Smooth muscle cell (in vitro differentiated cells): ENCODE data around the gene ARHGAP27. TPM values are rescaled to one million over a fixed set of nuclear protein-coding genes. Genes with fewer than 3 reads are reported as not detected.

Source experiments
- DNase-seq: peaks from one replicate; lab custom pipeline; 2025; ENCODE audit not compliant: unreplicated experiment; lab: John Stamatoyannopoulos, UW
- H2AFZ ChIP-seq: fragments of 200-600 bp; sonication (generic); 2 replicates; pipeline ENCODE4 v1.6.0; 2016; ENCODE audit warnings: antibody characterized with exemption, low read depth, mild to moderate bottlenecking
- H3F3A ChIP-seq: fragments of 200-600 bp; sonication (generic); 2 replicates; pipeline ENCODE4 v1.6.0; 2017; ENCODE audit warnings: antibody characterized with exemption, low read depth
- H3K27ac ChIP-seq: fragments of 200-600 bp; sonication (generic); 2 replicates; pipeline ENCODE4 v1.5.1; 2016; ENCODE audit warnings: low read depth, mild to moderate bottlenecking
- H3K27me3 ChIP-seq: fragments of 200-600 bp; sonication (generic); 2 replicates; pipeline ENCODE4 v1.6.1; 2016; ENCODE audit warnings: low read depth, mild to moderate bottlenecking
- H3K36me3 ChIP-seq: fragments of 200-600 bp; sonication (generic); 2 replicates; pipeline ENCODE4 v1.5.1; 2016; ENCODE audit warnings: low read depth
- H3K4me1 ChIP-seq: fragments of 200-600 bp; sonication (generic); 2 replicates; pipeline ENCODE4 v1.5.1; 2016; ENCODE audit warnings: low read depth
- H3K4me2 ChIP-seq: fragments of 200-600 bp; sonication (generic); 2 replicates; pipeline ENCODE4 v1.6.0; 2016; ENCODE audit warnings: mild to moderate bottlenecking
- H3K4me3 ChIP-seq: fragments of 200-600 bp; sonication (generic); 2 replicates; pipeline ENCODE4 v1.5.1; 2016; ENCODE audit warnings: mild to moderate bottlenecking
- H3K79me2 ChIP-seq: fragments of 200-600 bp; sonication (generic); 2 replicates; pipeline ENCODE4 v1.6.0; 2016; ENCODE audit warnings: low read depth, mild to moderate bottlenecking
- H3K9ac ChIP-seq: fragments of 200-600 bp; sonication (generic); 2 replicates; pipeline ENCODE4 v1.6.0; 2016; ENCODE audit warnings: low read depth
- H3K9me3 ChIP-seq: fragments of 200-600 bp; sonication (generic); replicated peaks from 2 replicates; pipeline ENCODE4 v1.5.1; 2016; ENCODE audit warnings: low read depth
- H4K20me1 ChIP-seq: fragments of 200-600 bp; sonication (generic); 2 replicates; pipeline ENCODE4 v1.6.0; 2016; ENCODE audit warnings: low read depth
- CTCF ChIP-seq: fragments of 200-600 bp; sonication (generic); IDR thresholded peaks from 2 replicates; pipeline ENCODE4 v1.5.1; 2017; ENCODE audit warnings: borderline replicate concordance, mild to moderate bottlenecking, antibody characterized with exemption; ENCODE audit not compliant: insufficient read depth, poor library complexity, severe bottlenecking
- WGBS: methylation state at CpG from one replicate; pipeline ENCODE4 v1.1.7; 2016; ENCODE audit warnings: low lambda C conversion rate; 5-methylcytosine and 5-hydroxymethylcytosine counted together
- polyA plus RNA-seq: library from polyadenylated mRNA; unstranded; fragments of >200 nt; fragmentation: Nextera tagmentation; extraction: Ambion mirVana; gene quantifications from 2 replicates; pipeline ENCODE4 v1.2.1, GENCODE V29; 2016
- total RNA-seq: library from RNA; depleted of rRNA; stranded (reverse); fragments of >200 nt; gene quantifications from 2 replicates; pipeline ENCODE4 v1.2.3, GENCODE V29; 2014

The ARHGAP27 gene
- total and polyA plus RNA-seq, 2 experiments from 2014 or later = 3.6 to 3.7 TPM

DNA sequence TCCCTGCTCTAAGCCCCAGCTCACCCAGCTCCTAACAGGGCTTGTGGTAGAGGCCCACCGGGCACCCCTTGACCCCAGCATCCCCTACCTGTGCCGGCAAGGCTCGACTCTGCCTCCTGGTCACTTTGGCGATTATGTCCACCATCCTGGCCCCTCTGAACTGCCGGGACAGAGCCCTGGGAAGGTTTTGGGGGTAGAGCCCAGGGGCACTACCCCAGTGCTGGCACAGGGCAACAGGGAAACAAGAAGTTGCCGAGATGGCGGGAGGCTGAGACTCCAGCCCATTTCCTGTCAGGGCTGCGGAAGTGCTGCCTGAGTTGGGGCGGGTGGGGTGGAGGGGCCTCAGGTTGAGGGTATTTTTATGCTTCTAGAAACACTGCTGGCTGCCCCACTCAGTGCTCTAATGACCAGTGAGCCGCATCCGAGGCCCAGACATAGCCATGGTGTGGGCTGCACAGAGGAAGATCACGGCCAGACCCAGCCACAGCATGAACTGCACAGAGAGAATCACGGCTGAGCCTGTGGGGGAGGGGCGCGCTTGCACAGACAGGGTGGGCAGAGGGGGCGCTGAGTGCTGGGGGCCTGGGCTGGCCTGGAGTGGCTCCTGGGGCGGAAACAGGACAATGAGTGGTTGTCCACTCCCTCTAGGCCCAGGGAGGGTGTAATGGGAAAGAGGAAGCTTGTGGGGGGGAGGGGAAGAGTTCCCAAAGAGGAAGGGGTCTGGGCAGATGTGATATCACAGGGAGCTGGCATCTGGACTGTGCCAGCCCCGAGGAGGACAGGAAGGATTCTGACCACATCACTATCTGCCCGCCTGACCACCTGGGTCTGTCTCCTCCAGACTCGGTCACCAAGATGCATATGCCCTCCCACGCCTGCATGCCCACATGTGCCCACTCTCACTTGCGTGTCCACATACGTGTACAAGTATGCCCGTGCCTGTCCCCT is 22.3 kb downstream of the ARHGAP27 start:
- H3K27me3 ChIP-seq = no peaks in the 10 kb centered on the region
- H3K9me3 ChIP-seq = no peaks in the 10 kb centered on the region
- no peak for TF ChIP-seq CTCF
- WGBS = 85% methylated on average over 24 of the region's 24 CpGs
- no peaks in the 10 kb centered on the region for H3F3A ChIP-seq
- peaks cover 6% of the 10 kb centered on the region for H3K4me1 ChIP-seq
- no peaks in the 10 kb centered on the region for H3K36me3 ChIP-seq
- no peaks in the 10 kb centered on the region for H3K79me2 ChIP-seq
- no peak overlapping the region for H3K9ac ChIP-seq
- no peak overlapping the region for H3K4me3 ChIP-seq
- no peak overlapping the region for H3K4me2 ChIP-seq
- no peak for DNase-seq
- H3K27ac ChIP-seq = no peak overlapping the region
- H2AFZ ChIP-seq = no peak overlapping the region
- H4K20me1 ChIP-seq = peaks cover 4% of the 10 kb centered on the region

DNA sequence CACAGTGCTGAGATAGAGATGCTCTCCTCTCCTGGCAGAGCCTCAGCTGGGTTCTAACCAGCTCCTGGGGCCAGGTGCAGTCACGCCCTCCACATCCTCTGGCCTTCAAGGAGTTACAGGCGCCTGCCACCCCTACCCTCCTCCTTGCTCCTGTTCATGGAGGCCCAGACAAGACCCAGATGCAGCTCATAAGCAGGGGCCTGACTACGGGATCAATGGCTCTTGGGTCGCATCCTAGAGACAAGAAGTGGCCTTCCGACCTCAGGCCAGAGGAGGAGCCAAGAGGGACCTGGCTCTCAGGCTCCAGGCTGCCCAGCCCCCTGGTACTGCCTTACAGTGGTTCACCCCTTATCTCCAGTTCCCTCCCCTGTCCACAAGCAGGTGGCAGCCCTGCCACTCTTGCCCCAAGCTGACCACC is 23.0 kb downstream of the ARHGAP27 start:
- Histone ChIP-seq H3K9me3 (no peaks in the 10 kb centered on the region), H2AFZ (no peak overlapping the region)

DNA sequence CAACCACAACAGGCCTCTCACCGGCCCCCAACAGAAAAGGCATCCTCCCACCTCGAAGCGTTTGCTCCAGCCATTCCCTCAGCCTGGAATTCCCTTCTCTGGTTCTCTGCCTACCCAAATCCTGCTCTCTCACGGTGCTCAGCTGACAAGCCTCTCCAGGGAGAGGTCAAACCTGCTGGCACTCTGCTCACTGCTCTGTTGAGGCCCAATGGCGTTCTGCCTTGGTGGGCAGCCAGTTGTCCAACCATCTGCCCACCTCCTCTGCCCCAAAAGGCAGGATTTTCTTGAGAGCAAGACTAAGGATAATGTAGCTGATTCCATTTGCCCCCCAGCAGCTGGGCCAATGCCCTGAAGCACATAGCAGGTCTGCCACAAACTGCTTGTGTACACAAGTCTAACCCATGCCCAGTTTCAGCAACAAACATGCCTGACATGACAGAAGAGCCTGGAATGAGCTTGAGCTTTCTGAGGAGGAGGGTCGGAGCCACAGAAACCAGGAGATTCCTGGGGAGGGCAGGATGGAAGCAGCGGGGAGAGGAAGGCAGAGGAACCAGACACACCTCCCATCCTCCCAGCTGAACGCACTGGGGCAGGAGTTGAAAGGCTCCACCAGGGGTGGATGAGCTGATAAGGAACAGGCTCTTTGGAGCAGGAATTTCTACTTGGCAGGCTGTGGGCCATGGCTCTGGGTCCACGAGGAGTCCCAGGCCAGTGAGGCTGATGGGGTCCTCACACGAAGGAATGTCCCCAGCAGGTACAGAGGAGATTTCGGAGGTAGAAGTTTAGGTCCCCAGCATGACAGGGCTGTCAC is 23.9 kb downstream of the ARHGAP27 start:
- Histone ChIP-seq H3K4me3 (no peak overlapping the region), H3K4me2 (no peak overlapping the region), H3K27me3 (no peaks in the 10 kb centered on the region), H3K4me1 (peaks cover 6% of the 10 kb centered on the region), H2AFZ (no peak overlapping the region), H3K27ac (no peak overlapping the region), H3K36me3 (no peaks in the 10 kb centered on the region), H4K20me1 (peaks cover 4% of the 10 kb centered on the region), H3F3A (no peaks in the 10 kb centered on the region), H3K9ac (no peak overlapping the region), H3K79me2 (no peaks in the 10 kb centered on the region), H3K9me3 (no peaks in the 10 kb centered on the region)
- WGBS = 67% methylated on average over 11 of the region's 11 CpGs
- DNase-seq = no peak
- no peak for TF ChIP-seq CTCF

More for the DNA sequence above, 23.0 kb downstream of the ARHGAP27 start:
- Histone ChIP-seq H4K20me1 (peaks cover 4% of the 10 kb centered on the region), H3K27me3 (no peaks in the 10 kb centered on the region), H3K27ac (no peak overlapping the region), H3K4me1 (peaks cover 6% of the 10 kb centered on the region), H3K9ac (no peak overlapping the region), H3F3A (no peaks in the 10 kb centered on the region), H3K79me2 (no peaks in the 10 kb centered on the region), H3K4me3 (no peak overlapping the region), H3K4me2 (no peak overlapping the region), H3K36me3 (no peaks in the 10 kb centered on the region)
- WGBS = 78% methylated on average over 5 of the region's 5 CpGs
- TF ChIP-seq CTCF = no peak
- no peak for DNase-seq
